IMR-90 (cell line): ENCODE data around the gene SET. TPM values are rescaled to one million over a fixed set of nuclear protein-coding genes. Genes with fewer than 3 reads are reported as not detected.

Source experiments
- ATAC-seq: fragments of 200-7000 bp; cut with Tn5 transposase; 2 replicates; pipeline ENCODE4 v1.9.1; 2020; ENCODE audit warnings: low read depth, mild to moderate bottlenecking, moderate library complexity
- BruUV-seq: library from RNA; stranded (reverse); fragments of 400-500 nt; replicated peaks from 2 replicates; lab custom pipeline; 2021; lab: Mats Ljungman, UMichigan
- CTCF ChIA-PET: fragments of 300-600 bp; formaldehyde crosslinking; extraction: SDS; loops from one replicate; lab custom pipeline; 2021; ENCODE audit warnings: antibody characterized with exemption; lab: Yijun Ruan, JAX
- POLR2A ChIA-PET: fragments of 300-600 bp; sonication (Branson Sonifier 250); formaldehyde crosslinking; loops from one replicate; lab custom pipeline; 2022; ENCODE audit warnings: antibody characterized with exemption; ENCODE audit not compliant: unreplicated experiment; lab: Charles Lee
- DNase-seq: peaks from one replicate; pipeline ENCODE4 v3.0.0; 2013
- H2AFZ ChIP-seq: replicated peaks from 2 replicates; pipeline ENCODE3; 2013; ENCODE audit warnings: low read length, mild to moderate bottlenecking; ENCODE audit not compliant: poor library complexity
- H2AK5ac ChIP-seq: 2 replicates; pipeline ENCODE4 v1.6.1; 2013; ENCODE audit warnings: low read depth, low read length, inconsistent platforms
- H2AK9ac ChIP-seq: replicated peaks from 2 replicates; pipeline ENCODE3; 2013; ENCODE audit warnings: mild to moderate bottlenecking, low read depth, low read length, moderate library complexity; ENCODE audit not compliant: poor library complexity
- H2BK120ac ChIP-seq: 2 replicates; pipeline ENCODE4 v1.6.1; 2013; ENCODE audit warnings: low read depth, low read length, inconsistent platforms
- H2BK15ac ChIP-seq: 3 replicates; pipeline ENCODE4 v1.6.1; 2013; ENCODE audit warnings: low read depth, low read length, inconsistent platforms
- H2BK20ac ChIP-seq: 2 replicates; pipeline ENCODE4 v1.6.1; 2013; ENCODE audit warnings: low read depth, mild to moderate bottlenecking, inconsistent platforms, low read length, moderate library complexity
- H2BK5ac ChIP-seq: 2 replicates; pipeline ENCODE4 v1.6.1; 2013; ENCODE audit warnings: mild to moderate bottlenecking, low read depth, low read length, inconsistent platforms; ENCODE audit not compliant: poor library complexity, severe bottlenecking
- H3K14ac ChIP-seq: replicated peaks from 2 replicates; pipeline ENCODE4 v1.6.1; 2013; ENCODE audit warnings: low read depth, low read length, inconsistent platforms
- H3K18ac ChIP-seq: 2 replicates; pipeline ENCODE4 v1.6.1; 2013; ENCODE audit warnings: low read depth, low read length, control low read depth
- H3K23ac ChIP-seq: 2 replicates; pipeline ENCODE4 v1.6.1; 2013; ENCODE audit warnings: low read depth, low read length, inconsistent platforms
- H3K27ac ChIP-seq: 2 replicates; pipeline ENCODE4 v1.5.1; 2013; ENCODE audit warnings: mild to moderate bottlenecking, control low read depth, low read length; ENCODE audit not compliant: insufficient read depth
- H3K27me3 ChIP-seq: 2 replicates; pipeline ENCODE4 v1.6.1; 2013; ENCODE audit warnings: low read length; ENCODE audit not compliant: control insufficient read depth, insufficient read depth
- H3K36me3 ChIP-seq: 2 replicates; pipeline ENCODE4 v1.6.1; 2013; ENCODE audit warnings: low read length, mixed read lengths; ENCODE audit not compliant: control insufficient read depth, insufficient read depth
- H3K4ac ChIP-seq: 2 replicates; pipeline ENCODE4 v1.6.1; 2013; ENCODE audit warnings: low read depth, low read length, inconsistent platforms
- H3K4me1 ChIP-seq: 2 replicates; pipeline ENCODE4 v1.6.1; 2013; ENCODE audit warnings: low read length, mixed read lengths; ENCODE audit not compliant: control insufficient read depth, insufficient read depth
- H3K4me2 ChIP-seq: 2 replicates; pipeline ENCODE4 v1.6.1; 2013; ENCODE audit warnings: low read depth, mild to moderate bottlenecking, control low read depth, low read length, moderate library complexity
- H3K4me3 ChIP-seq: 2 replicates; pipeline ENCODE4 v1.5.1; 2013; ENCODE audit warnings: low read depth, mild to moderate bottlenecking, control low read depth, low read length, moderate library complexity; ENCODE audit not compliant: insufficient read depth
- H3K56ac ChIP-seq: 2 replicates; pipeline ENCODE4 v1.6.1; 2013; ENCODE audit warnings: low read length, inconsistent platforms; ENCODE audit not compliant: insufficient read depth; ENCODE audit errors: extremely low read depth
- H3K79me1 ChIP-seq, 2 experiments: 2 replicates each; pipeline ENCODE4 v1.6.1; 2013; ENCODE audit warnings: low read length in 2 of 2, inconsistent platforms in 1 of 2, low read depth in 1 of 2
- H3K9ac ChIP-seq: 2 replicates; pipeline ENCODE4 v1.6.1; 2013; ENCODE audit warnings: low read depth, low read length, control low read depth
- H3K9me1 ChIP-seq: 2 replicates; pipeline ENCODE4 v1.6.1; 2013; ENCODE audit warnings: low read length, inconsistent platforms; ENCODE audit not compliant: insufficient read depth
- H3K9me3 ChIP-seq: 2 replicates; pipeline ENCODE4 v1.6.1; 2013; ENCODE audit warnings: low read length; ENCODE audit not compliant: control insufficient read depth, insufficient read depth
- H4K20me1 ChIP-seq: 2 replicates; pipeline ENCODE4 v1.6.1; 2013; ENCODE audit warnings: low read length, inconsistent platforms; ENCODE audit not compliant: insufficient read depth
- H4K5ac ChIP-seq: 2 replicates; pipeline ENCODE4 v1.6.1; 2013; ENCODE audit warnings: mild to moderate bottlenecking, low read depth, low read length, control low read depth
- H4K8ac ChIP-seq, 2 experiments: 2 replicates each; pipeline ENCODE4 v1.6.1; 2013; ENCODE audit warnings: low read depth in 2 of 2, low read length in 2 of 2, control low read depth in 1 of 2, inconsistent platforms in 1 of 2
- H4K91ac ChIP-seq: 2 replicates; pipeline ENCODE4 v1.6.1; 2013; ENCODE audit warnings: low read depth, low read length, inconsistent platforms; ENCODE audit not compliant: insufficient read depth
- BHLHE40 ChIP-seq: fragments of 150-350 bp; IDR thresholded peaks from 2 replicates; pipeline ENCODE4 v1.6.1; 2016; ENCODE audit warnings: mild to moderate bottlenecking, low read depth, low read length
- FOS ChIP-seq: fragments of 150-350 bp; IDR thresholded peaks from 2 replicates; pipeline ENCODE4 v1.6.1; 2016; ENCODE audit warnings: low read depth, low read length
- MXI1 ChIP-seq: IDR thresholded peaks from 2 replicates; pipeline ENCODE4 v1.6.1; 2012; ENCODE audit warnings: low read depth, mild to moderate bottlenecking, low read length, moderate library complexity, borderline replicate concordance
- POLR2A ChIP-seq: IDR thresholded peaks from 2 replicates; pipeline ENCODE4 v1.6.1; 2012; ENCODE audit warnings: mild to moderate bottlenecking, low read depth, low read length
- RFX5 ChIP-seq: IDR thresholded peaks from 2 replicates; pipeline ENCODE4 v1.8.0; 2012; ENCODE audit warnings: low read depth, mild to moderate bottlenecking, low read length, moderate library complexity
- WGBS, 2 experiments: methylation state at CpG; one replicate each; pipeline versions ENCODE4 v1.1.5 to v1.1.7; 2013; ENCODE audit warnings: missing lambda C conversion rate in 2 of 2; ENCODE audit not compliant: insufficient read length in 1 of 2; ENCODE audit errors: extremely low coverage in 2 of 2; 5-methylcytosine and 5-hydroxymethylcytosine counted together
- dilution Hi-C: fragments of 300-500 bp; cut with HindIII; formaldehyde crosslinking; loops from one replicate; pipeline ENCODE4 v1.14.3; 2018; ENCODE audit warnings: low sequenced_read_pairs; ENCODE audit not compliant: unreplicated experiment
- in situ Hi-C: fragments of 300-500 bp; cut with MboI; formaldehyde crosslinking; loops from 3 replicates; pipeline ENCODE4 v1.14.3; 2019; ENCODE audit warnings: low sequenced_read_pairs, inconsistent platforms, mixed read lengths
- intact Hi-C: fragments of 100-400 bp; cut with micrococcal nuclease; formaldehyde crosslinking; loops from 2 replicates; pipeline ENCODE4 v1.10.0; 2022
- polyA plus RNA-seq, 3 experiments: library from polyadenylated mRNA; depleted of rRNA; stranded (reverse); fragments of >200 nt; gene quantifications; 2 replicates each; pipeline ENCODE4 v1.2.3, GENCODE V29; 2012; ENCODE audit warnings: low replicate concordance in 1 of 3
- total RNA-seq: library from RNA; depleted of rRNA; stranded (reverse); fragments of >200 nt; gene quantifications from 2 replicates; pipeline ENCODE4 v1.2.3, GENCODE V29; 2012
- TF ChIP-seq, protein P1 (sequence below): conservative IDR thresholded peaks from 2 replicates; pipeline ENCODE4 v1.5.1; 2012; ENCODE audit warnings: mild to moderate bottlenecking, low read depth, low read length, improper control_type of control experiment
- TF ChIP-seq, protein P2 (sequence below): fragments of 150-350 bp; IDR thresholded peaks from 2 replicates; pipeline ENCODE4 v1.6.1; 2016; ENCODE audit warnings: low read depth, mild to moderate bottlenecking, low read length, moderate library complexity, borderline replicate concordance

SET gene
- total and polyA plus RNA-seq, 2 of the 4 experiments (the other 2 are of a cell fraction) = 104 to 182 TPM

- H3K14ac ChIP-seq = no peak overlapping the region
- no peak overlapping the region for H4K8ac ChIP-seq
- 90% methylated on average over 2 of the region's 18 CpGs; no CpG with 5 or more reads in 1 of the 2 experiments for WGBS, 2 experiments
- dilution Hi-C loops = no loop called here
- in situ Hi-C loops = no loop called here
- H2BK15ac ChIP-seq = no peak overlapping the region
- H3K79me1 ChIP-seq = peaks cover 3 to 15% of the 10 kb centered on the region in 2 experiments
- ChIA-PET CTCF (no interaction called here), POLR2A (no interaction called here)
- ATAC-seq = no peak
- H3K4me3 ChIP-seq = no peak overlapping the region
- no peak overlapping the region for H3K23ac ChIP-seq
- peaks cover 4% of the 10 kb centered on the region; the same call in 1 of the 2 replicates for H3K4me1 ChIP-seq
- peaks cover 9% of the 10 kb centered on the region for H3K9me1 ChIP-seq
- intact Hi-C loops = no loop called here
- no peak overlapping the region for H4K91ac ChIP-seq
- no peak overlapping the region for H3K9ac ChIP-seq
- no peak for DNase-seq
- no TSS peak for BruUV-seq
- H2BK120ac ChIP-seq = no peak overlapping the region
- H3K56ac ChIP-seq = no peak overlapping the region
- H3K27me3 ChIP-seq = no peaks in the 10 kb centered on the region
- H4K5ac ChIP-seq = no peak overlapping the region
- H3K4me2 ChIP-seq = no peak overlapping the region
- H2AFZ ChIP-seq = no peak overlapping the region
- H2AK5ac ChIP-seq = no peak overlapping the region
- H2AK9ac ChIP-seq = no peak overlapping the region
- H3K18ac ChIP-seq = no peak overlapping the region
- H3K27ac ChIP-seq = no peak overlapping the region
- H2BK5ac ChIP-seq = no peak overlapping the region
- TF ChIP-seq, protein P1, sequence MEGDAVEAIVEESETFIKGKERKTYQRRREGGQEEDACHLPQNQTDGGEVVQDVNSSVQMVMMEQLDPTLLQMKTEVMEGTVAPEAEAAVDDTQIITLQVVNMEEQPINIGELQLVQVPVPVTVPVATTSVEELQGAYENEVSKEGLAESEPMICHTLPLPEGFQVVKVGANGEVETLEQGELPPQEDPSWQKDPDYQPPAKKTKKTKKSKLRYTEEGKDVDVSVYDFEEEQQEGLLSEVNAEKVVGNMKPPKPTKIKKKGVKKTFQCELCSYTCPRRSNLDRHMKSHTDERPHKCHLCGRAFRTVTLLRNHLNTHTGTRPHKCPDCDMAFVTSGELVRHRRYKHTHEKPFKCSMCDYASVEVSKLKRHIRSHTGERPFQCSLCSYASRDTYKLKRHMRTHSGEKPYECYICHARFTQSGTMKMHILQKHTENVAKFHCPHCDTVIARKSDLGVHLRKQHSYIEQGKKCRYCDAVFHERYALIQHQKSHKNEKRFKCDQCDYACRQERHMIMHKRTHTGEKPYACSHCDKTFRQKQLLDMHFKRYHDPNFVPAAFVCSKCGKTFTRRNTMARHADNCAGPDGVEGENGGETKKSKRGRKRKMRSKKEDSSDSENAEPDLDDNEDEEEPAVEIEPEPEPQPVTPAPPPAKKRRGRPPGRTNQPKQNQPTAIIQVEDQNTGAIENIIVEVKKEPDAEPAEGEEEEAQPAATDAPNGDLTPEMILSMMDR = no peak
- TF ChIP-seq MXI1 (no peak), RFX5 (no peak), BHLHE40 (no peak), POLR2A (no peak), FOS (no peak)
- TF ChIP-seq, protein P2, sequence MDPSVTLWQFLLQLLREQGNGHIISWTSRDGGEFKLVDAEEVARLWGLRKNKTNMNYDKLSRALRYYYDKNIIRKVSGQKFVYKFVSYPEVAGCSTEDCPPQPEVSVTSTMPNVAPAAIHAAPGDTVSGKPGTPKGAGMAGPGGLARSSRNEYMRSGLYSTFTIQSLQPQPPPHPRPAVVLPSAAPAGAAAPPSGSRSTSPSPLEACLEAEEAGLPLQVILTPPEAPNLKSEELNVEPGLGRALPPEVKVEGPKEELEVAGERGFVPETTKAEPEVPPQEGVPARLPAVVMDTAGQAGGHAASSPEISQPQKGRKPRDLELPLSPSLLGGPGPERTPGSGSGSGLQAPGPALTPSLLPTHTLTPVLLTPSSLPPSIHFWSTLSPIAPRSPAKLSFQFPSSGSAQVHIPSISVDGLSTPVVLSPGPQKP = no peak
- H2BK20ac ChIP-seq = no peak overlapping the region
- peaks cover 3% of the 10 kb centered on the region for H3K36me3 ChIP-seq
- H3K9me3 ChIP-seq = no peaks in the 10 kb centered on the region
- H4K20me1 ChIP-seq = no peaks in the 10 kb centered on the region
- H3K4ac ChIP-seq = no peak overlapping the region
Observed at GRCh38 chr9:128721487-128722010, 32.5 kb downstream of the SET start.
